PC-9 (cell line): ENCODE data around the gene BRDT.

ENCODE experiments used
- EZH2 ChIP-seq: fragments of 200-600 bp; sonication (generic); IDR thresholded peaks from 2 replicates; pipeline ENCODE4 v1.8.0; 2017; ENCODE audit warnings: antibody characterized with exemption, low read depth
- TF ChIP-seq, protein P1 (sequence below): fragments of 200-600 bp; sonication (generic); conservative IDR thresholded peaks from 2 replicates; pipeline ENCODE4 v1.6.1; 2017; ENCODE audit warnings: mixed run types, antibody characterized with exemption, mild to moderate bottlenecking, moderate library complexity

DNA sequence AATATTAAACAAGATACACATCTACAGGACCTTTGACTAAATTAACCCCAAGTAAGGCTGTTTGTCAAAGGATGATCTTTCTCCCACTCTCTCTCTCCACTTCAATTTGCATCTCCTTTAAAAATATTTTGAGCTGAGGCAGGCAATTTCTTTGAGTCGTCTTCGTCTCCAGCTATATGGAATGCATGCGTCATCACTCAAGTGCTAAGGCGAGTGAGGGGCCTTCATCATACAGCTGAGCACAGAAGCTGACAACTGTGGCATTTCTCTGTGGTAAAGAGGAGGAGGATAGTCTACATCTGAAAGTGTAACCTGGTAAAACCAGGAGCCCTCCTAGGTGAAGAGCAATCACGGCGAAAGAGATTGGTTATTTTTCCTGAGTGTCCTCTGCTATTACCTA lies 88.2 kb downstream of the BRDT start:
- TF ChIP-seq, protein P1, sequence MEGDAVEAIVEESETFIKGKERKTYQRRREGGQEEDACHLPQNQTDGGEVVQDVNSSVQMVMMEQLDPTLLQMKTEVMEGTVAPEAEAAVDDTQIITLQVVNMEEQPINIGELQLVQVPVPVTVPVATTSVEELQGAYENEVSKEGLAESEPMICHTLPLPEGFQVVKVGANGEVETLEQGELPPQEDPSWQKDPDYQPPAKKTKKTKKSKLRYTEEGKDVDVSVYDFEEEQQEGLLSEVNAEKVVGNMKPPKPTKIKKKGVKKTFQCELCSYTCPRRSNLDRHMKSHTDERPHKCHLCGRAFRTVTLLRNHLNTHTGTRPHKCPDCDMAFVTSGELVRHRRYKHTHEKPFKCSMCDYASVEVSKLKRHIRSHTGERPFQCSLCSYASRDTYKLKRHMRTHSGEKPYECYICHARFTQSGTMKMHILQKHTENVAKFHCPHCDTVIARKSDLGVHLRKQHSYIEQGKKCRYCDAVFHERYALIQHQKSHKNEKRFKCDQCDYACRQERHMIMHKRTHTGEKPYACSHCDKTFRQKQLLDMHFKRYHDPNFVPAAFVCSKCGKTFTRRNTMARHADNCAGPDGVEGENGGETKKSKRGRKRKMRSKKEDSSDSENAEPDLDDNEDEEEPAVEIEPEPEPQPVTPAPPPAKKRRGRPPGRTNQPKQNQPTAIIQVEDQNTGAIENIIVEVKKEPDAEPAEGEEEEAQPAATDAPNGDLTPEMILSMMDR, result no peak
- no peak for TF ChIP-seq EZH2
